Activated CD4-positive, alpha-beta T cell treated with anti-CD3 and anti-CD28 coated beads, Interleukin-2, amount 50 U/mL, for 24 hours (primary cell): Measurements from ENCODE around the gene MRNIP.

ENCODE experiments used
- DNase-seq, 2 donors: peaks; one replicate each; pipeline ENCODE4 v3.0.0-alpha.2; 2020; ENCODE audit warnings: low read depth in 1 of 2, low spot score in 1 of 2

The MRNIP gene

GRCh38 chr5:179887802-179888201 is 29.2 kb upstream of the MRNIP start:
- DNase-seq = no peak

GRCh38 chr5:179887095-179887494 is 28.5 kb upstream of the MRNIP start:
- no peak for DNase-seq

GRCh38 chr5:179886190-179886911 is 27.7 kb upstream of the MRNIP start:
- no peak for DNase-seq

- no peak for DNase-seq
These were observed 27.0 kb upstream of the MRNIP start for GRCh38 chr5:179885491-179886090.

- no peak for DNase-seq
These were observed 24.5 kb upstream of the MRNIP start for GRCh38 chr5:179883163-179883562.

- DNase-seq = no peak
These were observed 23.7 kb upstream of the MRNIP start for GRCh38 chr5:179882338-179882737.

- DNase-seq = no peak
These were observed 22.4 kb upstream of the MRNIP start for GRCh38 chr5:179880848-179881590.

- DNase-seq = no peak
These were observed 21.5 kb upstream of the MRNIP start for GRCh38 chr5:179880066-179880650.

GRCh38 chr5:179879690-179880010 is 21.0 kb upstream of the MRNIP start:
- DNase-seq = no peak

- DNase-seq = no peak
These were observed 20.5 kb upstream of the MRNIP start for GRCh38 chr5:179879003-179879689.

GRCh38 chr5:179878222-179879002 is 19.8 kb upstream of the MRNIP start:
- no peak for DNase-seq

GRCh38 chr5:179876610-179876952 is 18.0 kb upstream of the MRNIP start:
- DNase-seq = no peak

GRCh38 chr5:179875741-179876609 is 17.4 kb upstream of the MRNIP start:
- no peak for DNase-seq

- no peak for DNase-seq
These were observed 16.1 kb upstream of the MRNIP start for GRCh38 chr5:179874536-179875292.

- no peak for DNase-seq
These were observed 15.5 kb upstream of the MRNIP start for GRCh38 chr5:179874136-179874535.

- DNase-seq = no peak
These were observed 15.0 kb upstream of the MRNIP start for GRCh38 chr5:179873588-179874110.

GRCh38 chr5:179872828-179873575 is 14.4 kb upstream of the MRNIP start:
- DNase-seq = no peak
